K562 (cell line): ENCODE measurements around the gene ZNF138. TPM values are rescaled to one million over a fixed set of nuclear protein-coding genes. Genes with fewer than 3 reads are reported as not detected.
"Not testable (repeated sequence)": the region's sequence is repeated elsewhere in the genome, so short reads cannot be mapped to it uniquely, and the experiment has no call there.

ENCODE experiments used
- ATAC-seq: fragments of 200-7000 bp; cut with Tn5 transposase; 3 replicates; pipeline ENCODE4 v1.9.1; 2020; ENCODE audit warnings: moderate library complexity
- BruUV-seq: library from RNA; stranded (reverse); fragments of 400-500 nt; replicated peaks from 2 replicates; lab custom pipeline; 2021; lab: Mats Ljungman, UMichigan
- CTCF ChIA-PET: fragments of 300-600 bp; formaldehyde crosslinking; extraction: SDS; loops from one replicate; lab custom pipeline; 2021; ENCODE audit warnings: low intra/inter-chr PET ratio; lab: Yijun Ruan, JAX
- POLR2A ChIA-PET: fragments of 300-600, 350-650 bp; sonication (Branson Sonifier 250); formaldehyde crosslinking; extraction: SDS; loops from one replicate; lab custom pipeline; 2021; ENCODE audit warnings: antibody characterized with exemption, inconsistent platforms; lab: Yijun Ruan, JAX
- DNase-seq, 4 experiments: peaks; one replicate each; pipeline versions ENCODE4 v3.0.0 to v3.0.0-alpha.2; 2011 to 2018; ENCODE audit warnings: low spot score in 3 of 4, mixed read lengths in 3 of 4; ENCODE audit errors: extremely low read depth in 1 of 4
- FAIRE-seq: peaks from 2 replicates; lab custom pipeline; 2011; peaks lifted over from hg19 to GRCh38; lab: Jason Lieb, UNC
- H2AFZ ChIP-seq: 2 replicates; pipeline ENCODE4 v1.6.0; 2011; ENCODE audit warnings: low read depth, low read length, control low read depth, inconsistent platforms
- H3K27ac ChIP-seq: fragments of 200-600 bp; 3 replicates; pipeline ENCODE4 v1.8.0; 2011; ENCODE audit warnings: low read depth, mild to moderate bottlenecking, control low read depth, inconsistent platforms, low read length, moderate library complexity, mixed read lengths; ENCODE audit errors: extremely low read depth
- H3K27me3 ChIP-seq, 2 experiments: fragments of 300-600 bp in 1 of 2; 2 replicates in 1 of 2; 3 replicates in 1 of 2; pipeline versions ENCODE4 v1.6.0 to v1.8.0; 2011; ENCODE audit warnings: inconsistent platforms in 2 of 2, low read length in 2 of 2, mild to moderate bottlenecking in 1 of 2, mixed read lengths in 1 of 2, moderate library complexity in 1 of 2; ENCODE audit not compliant: control insufficient read depth in 2 of 2, insufficient read depth in 2 of 2
- H3K36me3 ChIP-seq: fragments of 300-600 bp; 3 replicates; pipeline ENCODE4 v1.8.0; 2011; ENCODE audit warnings: mild to moderate bottlenecking, low read length, inconsistent platforms; ENCODE audit not compliant: control insufficient read depth, insufficient read depth
- H3K4me1 ChIP-seq, 2 experiments: fragments of 200-600 bp in 1 of 2; replicated peaks in 1 of 2; 2 replicates in 1 of 2; 3 replicates in 1 of 2; pipeline versions ENCODE4 v1.5.1 to v1.8.0; 2011; ENCODE audit warnings: inconsistent platforms in 2 of 2, low read length in 2 of 2, mild to moderate bottlenecking in 1 of 2, mixed read lengths in 1 of 2, moderate library complexity in 1 of 2; ENCODE audit not compliant: control insufficient read depth in 2 of 2, insufficient read depth in 2 of 2
- H3K4me2 ChIP-seq: 2 replicates; pipeline ENCODE4 v1.6.1; 2011; ENCODE audit warnings: low read length, control low read depth, inconsistent platforms, mixed read lengths; ENCODE audit not compliant: insufficient read depth
- H3K4me3 ChIP-seq: fragments of 200-600 bp; sonication (generic), shearing (Covaris generic); 2 replicates; pipeline ENCODE4 v1.5.1; 2016; ENCODE audit warnings: control low read depth, inconsistent platforms
- H3K79me2 ChIP-seq: fragments of 200-600 bp; 3 replicates; pipeline ENCODE4 v1.8.0; 2011; ENCODE audit warnings: low read length, inconsistent platforms; ENCODE audit not compliant: control insufficient read depth, insufficient read depth
- H3K9ac ChIP-seq, 2 experiments: 2 replicates each; pipeline versions ENCODE4 v1.6.0 to v1.6.1; 2011; ENCODE audit warnings: low read depth in 2 of 2, low read length in 2 of 2, control low read depth in 1 of 2, inconsistent platforms in 1 of 2, mild to moderate bottlenecking in 1 of 2, mixed read lengths in 1 of 2; ENCODE audit not compliant: insufficient read depth in 1 of 2
- H3K9me1 ChIP-seq: one replicate; pipeline ENCODE4 v1.6.0; 2011; ENCODE audit warnings: inconsistent platforms, mild to moderate bottlenecking, low read length, moderate library complexity; ENCODE audit not compliant: control insufficient read depth, insufficient read depth
- H3K9me3 ChIP-seq: replicated peaks from 2 replicates; pipeline ENCODE4 v1.5.1; 2011; ENCODE audit warnings: low read depth, low read length, inconsistent platforms; ENCODE audit not compliant: control insufficient read depth, insufficient read depth
- H4K20me1 ChIP-seq: replicated peaks from 2 replicates; pipeline ENCODE4 v1.6.1; 2011; ENCODE audit warnings: low read length, inconsistent platforms, mixed read lengths; ENCODE audit not compliant: control insufficient read depth, insufficient read depth
- CXXC5 ChIP-seq: fragments of 250-450 bp; sonication (Bioruptor Pico); IDR thresholded peaks from 2 replicates; pipeline ENCODE4 v1.8.0; 2022; ENCODE audit warnings: inconsistent platforms, mild to moderate bottlenecking, moderate library complexity
- E4F1 ChIP-seq: fragments of 250-450 bp; sonication (Bioruptor Pico); IDR thresholded peaks from 2 replicates; pipeline ENCODE4 v1.5.0; 2021; ENCODE audit warnings: mild to moderate bottlenecking, borderline replicate concordance
- EP300 ChIP-seq: IDR thresholded peaks from 2 replicates; pipeline ENCODE4 v1.6.1; 2012; ENCODE audit warnings: low read length, improper control_type of control experiment
- GATAD2A ChIP-seq: fragments of 450-650 bp; IDR thresholded peaks from 2 replicates; pipeline ENCODE4 v1.6.1; 2017
- JUND ChIP-seq, 2 experiments: IDR thresholded peaks; 2 replicates in 1 of 2; 3 replicates in 1 of 2; pipeline ENCODE4 v1.6.1; 2011; ENCODE audit warnings: borderline replicate concordance in 2 of 2, low read depth in 2 of 2, low read length in 2 of 2, improper control_type of control experiment in 1 of 2, missing biosample characterization in 1 of 2, missing genetic modification characterization in 1 of 2, missing genetic modification reagents in 1 of 2
- MBD2 ChIP-seq: sonication (generic); IDR thresholded peaks from 2 replicates; pipeline ENCODE4 v1.6.1; 2016; ENCODE audit warnings: low read depth, borderline replicate concordance
- NUFIP1 ChIP-seq: fragments of 450-650 bp; IDR thresholded peaks from 2 replicates; pipeline ENCODE4 v1.6.1; 2018; ENCODE audit not compliant: partially characterized antibody
- SAFB2 ChIP-seq: fragments of 200-400 bp; formaldehyde crosslinking; IDR thresholded peaks from 2 replicates; pipeline ENCODE4 v1.6.1; 2018; ENCODE audit warnings: borderline replicate concordance, low read length, low read depth, moderate library complexity; ENCODE audit not compliant: severe bottlenecking
- SOX6 ChIP-seq: fragments of 450-650 bp; IDR thresholded peaks from 2 replicates; pipeline ENCODE4 v1.6.1; 2014; ENCODE audit warnings: mild to moderate bottlenecking
- VEZF1 ChIP-seq: fragments of 200-800 bp; sonication (Bioruptor generic); IDR thresholded peaks from 2 replicates; pipeline ENCODE4 v1.6.1; 2017; ENCODE audit warnings: missing genetic modification characterization, missing compliant biosample characterization
- WGBS: fragments of 100-300 bp; shearing (Covaris generic); methylation state at CpG from one replicate; pipeline ENCODE4 v1.1.6; 2016; ENCODE audit warnings: low coverage, mixed read lengths; ENCODE audit not compliant: insufficient coverage; ENCODE audit errors: missing lambda C conversion rate; 5-methylcytosine and 5-hydroxymethylcytosine counted together
- in situ Hi-C: fragments of 300-500 bp; cut with MboI; formaldehyde crosslinking; loops from 4 replicates; pipeline ENCODE4 v1.15.0; 2018; ENCODE audit warnings: inconsistent platforms, mixed read lengths
- intact Hi-C: fragments of 100-400 bp; cut with micrococcal nuclease; formaldehyde crosslinking; loops from 2 replicates; pipeline ENCODE4 v1.14.2; 2022
- polyA plus RNA-seq, 8 experiments: library from polyadenylated mRNA; depleted of rRNA in 4 of 8; stranded (reverse) in 5 of 8; unstranded in 3 of 8; fragments of >200 nt; fragmentation: Nextera tagmentation in 2 of 8; fragmentation: Illumina TruSeq in 1 of 8; extraction: Ambion mirVana in 2 of 8; extraction: Trizol in 1 of 8; gene quantifications; 2 replicates each; pipeline versions ENCODE4 v1.2.1 to v1.2.3, GENCODE V29; 2011 to 2014; ENCODE audit warnings: inconsistent platforms in 1 of 8, missing spikeins in 1 of 8
- total RNA-seq, 7 experiments: library from RNA; depleted of rRNA in 6 of 7; stranded (reverse); fragments of >200 nt in 6 of 7; fragmentation: Illumina TruSeq in 2 of 7; extraction: Trizol in 2 of 7; gene quantifications; 2 replicates each; pipeline versions ENCODE4 v1.2.1 to v1.2.3, GENCODE V29; 2011 to 2021; ENCODE audit warnings: low replicate concordance in 1 of 7

Gene ZNF138
- total and polyA plus RNA-seq, 9 of the 15 experiments (the other 6 are each of a cell fraction or from before 2014, with no cell fraction given), result 14.6 to 34.9 (median 22.6) TPM

- H3K27ac ChIP-seq, H3K9me3 ChIP-seq, H4K20me1 ChIP-seq, H3K9ac ChIP-seq, FAIRE-seq, H3K4me3 ChIP-seq, H2AFZ ChIP-seq, BruUV-seq, DNase-seq, POLR2A ChIA-PET, H3K27me3 ChIP-seq, H3K4me2 ChIP-seq, in situ Hi-C loops, ATAC-seq, H3K9me1 ChIP-seq: not testable (repeated sequence)
- peaks cover 79% of the 10 kb centered on the region for H3K79me2 ChIP-seq
- CTCF ChIA-PET, result interaction anchor here (0.6 kb wide), 1 partner anchor 10 kb away, joined by 6 read pairs; no protein-coding TSS in a partner anchor
- H3K4me1 ChIP-seq, result peaks cover 7 to 14% of the 10 kb centered on the region in 2 experiments; a peak in 3 of 5 replicates
- 95% methylated on average over 8 of the region's 8 CpGs for WGBS
- intact Hi-C loops, result loop anchor here (5.0 kb wide), 1 partner anchor 162 kb away; no protein-coding TSS in a partner anchor
- peaks cover 62% of the 10 kb centered on the region for H3K36me3 ChIP-seq
These were observed 4.9 kb downstream of the ZNF138 start for GRCh38 chr7:64799169-64799568.

GRCh38 chr7:64802699-64803098 lies 8.5 kb downstream of the ZNF138 start:
- Histone ChIP-seq H3K9me3 (no peaks in the 10 kb centered on the region; the same call in none of the 2 replicates), H3K4me2 (no peak overlapping the region), H3K9me1 (no peaks in the 10 kb centered on the region), H3K4me1 (peaks cover 4 to 7% of the 10 kb centered on the region in 2 experiments; a peak in 2 of 5 replicates), H4K20me1 (no peaks in the 10 kb centered on the region), H3K9ac (no peak overlapping the region), H3K27me3 (no peaks in the 10 kb centered on the region), H2AFZ (no peak overlapping the region), H3K36me3 (peaks cover 59% of the 10 kb centered on the region), H3K27ac (no peak overlapping the region), H3K4me3 (no peak overlapping the region), H3K79me2 (peaks cover 44% of the 10 kb centered on the region)
- intact Hi-C loops, result no loop called here
- BruUV-seq, result no TSS peak
- WGBS, result 6% methylated on average over 2 of the region's 2 CpGs
- peak in 3 of 4 experiments; percentile 16 to 48 (median 18) for DNase-seq
- CTCF ChIA-PET, result no interaction called here
- in situ Hi-C loops, result no loop called here
- FAIRE-seq, result peak; percentile 15
- ATAC-seq, result peak; percentile 30
- POLR2A ChIA-PET, result interaction anchor here (0.6 to 2.3 kb wide), 4 partner anchors 8 to 104 kb away, joined by 3 to 6 read pairs (median 4); partner anchors contain the start of gene ZNF138
- TF ChIP-seq MBD2, result no peak
- TF ChIP-seq CXXC5 (CRISPR knock-in tag), result no peak
- TF ChIP-seq GATAD2A, result peak; percentile 48; the same call in 1 of the 2 replicates
- TF ChIP-seq NUFIP1, result no peak
- TF ChIP-seq E4F1, result no peak
- no peak for TF ChIP-seq SAFB2
- peak; percentile 38; the same call in 1 of the 2 replicates for TF ChIP-seq VEZF1
- TF ChIP-seq JUND (IDR thresholded peaks at IDR 0.05; ENCODE audit: borderline replicate concordance, low read depth, low read length), result no peak
- no peak; the same call in 2 of the 3 replicates for TF ChIP-seq JUND (tag; IDR thresholded peaks at IDR 0.05; ENCODE audit: borderline replicate concordance, low read depth, low read length)
- peak; percentile 95 for TF ChIP-seq SOX6
- peak; percentile 77 for TF ChIP-seq EP300
